ENCODE results near the gene CFAP410.

CFAP410 gene

DNA sequence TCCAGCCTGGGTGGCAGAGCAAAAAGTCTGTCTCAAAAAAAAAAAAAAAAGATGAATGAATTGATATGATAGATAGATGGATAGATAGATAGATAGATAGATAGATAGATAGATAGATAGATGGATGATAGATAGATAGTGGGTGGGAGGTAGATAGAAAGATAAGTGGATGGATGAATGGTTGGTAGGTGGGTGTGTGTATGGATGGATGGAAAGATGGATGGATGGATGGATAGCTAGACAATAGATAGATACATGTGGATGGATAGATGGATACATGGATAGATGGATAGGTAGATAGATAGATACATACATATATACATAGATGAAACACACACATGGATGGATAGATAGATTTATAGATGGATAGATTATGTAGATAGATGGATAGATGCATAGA lies 42.7 kb upstream of the CFAP410 start:
- TF ChIP-seq TEAD4 (IDR thresholded peaks at IDR 0.05) (no peak), EP300 (IDR thresholded peaks at IDR 0.05; ENCODE audit: borderline replicate concordance) (no peak), CREB1 (IDR thresholded peaks at IDR 0.05; ENCODE audit: low read depth) (no peak), RAD21 (IDR thresholded peaks at IDR 0.05; ENCODE audit: low read depth) (no peak), YY1 (IDR thresholded peaks at IDR 0.05; ENCODE audit: low read depth) (no peak), MAX (IDR thresholded peaks at IDR 0.05) (no peak), NFIC (IDR thresholded peaks at IDR 0.05) (no peak), FOXM1 (IDR thresholded peaks at IDR 0.05; ENCODE audit: borderline replicate concordance, low read depth) (no peak), CEBPB (IDR thresholded peaks at IDR 0.05) (no peak)
- TF ChIP-seq, protein P1, sequence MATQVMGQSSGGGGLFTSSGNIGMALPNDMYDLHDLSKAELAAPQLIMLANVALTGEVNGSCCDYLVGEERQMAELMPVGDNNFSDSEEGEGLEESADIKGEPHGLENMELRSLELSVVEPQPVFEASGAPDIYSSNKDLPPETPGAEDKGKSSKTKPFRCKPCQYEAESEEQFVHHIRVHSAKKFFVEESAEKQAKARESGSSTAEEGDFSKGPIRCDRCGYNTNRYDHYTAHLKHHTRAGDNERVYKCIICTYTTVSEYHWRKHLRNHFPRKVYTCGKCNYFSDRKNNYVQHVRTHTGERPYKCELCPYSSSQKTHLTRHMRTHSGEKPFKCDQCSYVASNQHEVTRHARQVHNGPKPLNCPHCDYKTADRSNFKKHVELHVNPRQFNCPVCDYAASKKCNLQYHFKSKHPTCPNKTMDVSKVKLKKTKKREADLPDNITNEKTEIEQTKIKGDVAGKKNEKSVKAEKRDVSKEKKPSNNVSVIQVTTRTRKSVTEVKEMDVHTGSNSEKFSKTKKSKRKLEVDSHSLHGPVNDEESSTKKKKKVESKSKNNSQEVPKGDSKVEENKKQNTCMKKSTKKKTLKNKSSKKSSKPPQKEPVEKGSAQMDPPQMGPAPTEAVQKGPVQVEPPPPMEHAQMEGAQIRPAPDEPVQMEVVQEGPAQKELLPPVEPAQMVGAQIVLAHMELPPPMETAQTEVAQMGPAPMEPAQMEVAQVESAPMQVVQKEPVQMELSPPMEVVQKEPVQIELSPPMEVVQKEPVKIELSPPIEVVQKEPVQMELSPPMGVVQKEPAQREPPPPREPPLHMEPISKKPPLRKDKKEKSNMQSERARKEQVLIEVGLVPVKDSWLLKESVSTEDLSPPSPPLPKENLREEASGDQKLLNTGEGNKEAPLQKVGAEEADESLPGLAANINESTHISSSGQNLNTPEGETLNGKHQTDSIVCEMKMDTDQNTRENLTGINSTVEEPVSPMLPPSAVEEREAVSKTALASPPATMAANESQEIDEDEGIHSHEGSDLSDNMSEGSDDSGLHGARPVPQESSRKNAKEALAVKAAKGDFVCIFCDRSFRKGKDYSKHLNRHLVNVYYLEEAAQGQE (IDR thresholded peaks at IDR 0.05; ENCODE audit: low read depth): no peak
- TF ChIP-seq, protein P2, sequence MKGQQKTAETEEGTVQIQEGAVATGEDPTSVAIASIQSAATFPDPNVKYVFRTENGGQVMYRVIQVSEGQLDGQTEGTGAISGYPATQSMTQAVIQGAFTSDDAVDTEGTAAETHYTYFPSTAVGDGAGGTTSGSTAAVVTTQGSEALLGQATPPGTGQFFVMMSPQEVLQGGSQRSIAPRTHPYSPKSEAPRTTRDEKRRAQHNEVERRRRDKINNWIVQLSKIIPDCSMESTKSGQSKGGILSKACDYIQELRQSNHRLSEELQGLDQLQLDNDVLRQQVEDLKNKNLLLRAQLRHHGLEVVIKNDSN (IDR thresholded peaks at IDR 0.05): no peak

DNA sequence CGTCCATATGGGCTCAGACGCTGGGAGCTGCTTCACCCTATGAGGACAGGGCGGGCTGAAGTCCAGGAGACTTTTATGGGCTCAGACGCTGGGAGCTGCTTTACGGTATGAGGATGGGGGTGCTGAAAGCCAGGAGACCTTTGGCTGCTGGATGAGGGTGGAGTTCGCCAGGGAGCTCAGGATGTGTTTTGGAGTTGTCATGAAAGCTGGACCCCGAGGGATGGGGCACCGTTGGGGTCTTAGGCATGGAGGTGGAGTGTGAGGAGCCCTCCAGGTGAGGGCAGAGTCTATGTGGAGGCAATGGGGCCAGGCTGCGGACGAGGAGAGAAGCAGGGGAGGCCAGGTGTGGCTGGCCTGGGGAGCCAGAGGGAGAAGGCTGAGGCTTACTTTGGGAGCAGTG lies 41.7 kb upstream of the CFAP410 start:
- TF ChIP-seq TAF1 (IDR thresholded peaks at IDR 0.05; ENCODE audit: low read depth) (no peak), NFIC (IDR thresholded peaks at IDR 0.05) (no peak), TCF12 (IDR thresholded peaks at IDR 0.05; ENCODE audit: low read depth) (no peak), TEAD4 (IDR thresholded peaks at IDR 0.05) (no peak), ZBTB7A (IDR thresholded peaks at IDR 0.05; ENCODE audit: low read depth) (no peak), CREB1 (IDR thresholded peaks at IDR 0.05; ENCODE audit: low read depth) (no peak), RAD21 (IDR thresholded peaks at IDR 0.05; ENCODE audit: low read depth) (no peak), CEBPB (IDR thresholded peaks at IDR 0.05) (no peak), MAX (IDR thresholded peaks at IDR 0.05) (no peak), EGR1 (IDR thresholded peaks at IDR 0.05) (no peak), EP300 (IDR thresholded peaks at IDR 0.05; ENCODE audit: borderline replicate concordance) (no peak), YY1 (IDR thresholded peaks at IDR 0.05; ENCODE audit: low read depth) (no peak)
- TF ChIP-seq, protein P1 (IDR thresholded peaks at IDR 0.05; ENCODE audit: low read depth): no peak
- TF ChIP-seq, protein P2 (IDR thresholded peaks at IDR 0.05): no peak

GRCh38 chr21:44379991-44380865 lies 41.0 kb upstream of the CFAP410 start:
- no peak for TF ChIP-seq TAF1 (IDR thresholded peaks at IDR 0.05; ENCODE audit: low read depth)
- TF ChIP-seq EGR1 (IDR thresholded peaks at IDR 0.05): no peak
- TF ChIP-seq RAD21 (IDR thresholded peaks at IDR 0.05; ENCODE audit: low read depth): no peak
- no peak for TF ChIP-seq TCF12 (IDR thresholded peaks at IDR 0.05; ENCODE audit: low read depth)
- TF ChIP-seq, protein P1 (IDR thresholded peaks at IDR 0.05; ENCODE audit: low read depth): no peak
- TF ChIP-seq YY1 (IDR thresholded peaks at IDR 0.05; ENCODE audit: low read depth): no peak
- TF ChIP-seq TEAD4 (IDR thresholded peaks at IDR 0.05): no peak
- no peak for TF ChIP-seq EP300 (IDR thresholded peaks at IDR 0.05; ENCODE audit: borderline replicate concordance)
- TF ChIP-seq, protein P2 (IDR thresholded peaks at IDR 0.05): no peak

DNA sequence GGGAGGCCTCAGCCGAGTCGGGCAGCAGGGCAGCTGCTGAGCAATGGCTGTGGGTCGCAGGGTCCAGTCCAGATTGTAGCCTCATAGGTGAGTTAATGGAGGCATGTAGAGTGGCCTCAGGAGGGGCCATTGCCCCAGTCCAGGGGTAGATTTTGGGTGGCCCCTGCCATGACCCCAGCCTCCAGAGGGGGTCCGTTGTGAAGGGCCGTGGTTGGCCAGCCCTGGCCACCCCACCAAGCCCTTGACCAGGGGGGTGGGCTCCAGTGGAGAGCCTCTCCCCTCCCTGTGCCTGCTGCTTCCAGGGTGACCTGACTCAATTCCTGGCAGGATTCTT lies 40.3 kb upstream of the CFAP410 start:
- TF ChIP-seq MAX (IDR thresholded peaks at IDR 0.05) (no peak), RAD21 (IDR thresholded peaks at IDR 0.05; ENCODE audit: low read depth) (no peak), TCF12 (IDR thresholded peaks at IDR 0.05; ENCODE audit: low read depth) (no peak), EGR1 (IDR thresholded peaks at IDR 0.05) (no peak), NFIC (IDR thresholded peaks at IDR 0.05) (no peak), FOXM1 (IDR thresholded peaks at IDR 0.05; ENCODE audit: borderline replicate concordance, low read depth) (no peak), CREB1 (IDR thresholded peaks at IDR 0.05; ENCODE audit: low read depth) (no peak), TAF1 (IDR thresholded peaks at IDR 0.05; ENCODE audit: low read depth) (no peak), CEBPB (IDR thresholded peaks at IDR 0.05) (no peak), EP300 (IDR thresholded peaks at IDR 0.05; ENCODE audit: borderline replicate concordance) (no peak), YY1 (IDR thresholded peaks at IDR 0.05; ENCODE audit: low read depth) (no peak), TEAD4 (IDR thresholded peaks at IDR 0.05) (no peak), ZBTB7A (IDR thresholded peaks at IDR 0.05; ENCODE audit: low read depth) (no peak)
- TF ChIP-seq, protein P1 (IDR thresholded peaks at IDR 0.05; ENCODE audit: low read depth): no peak
- TF ChIP-seq, protein P2 (IDR thresholded peaks at IDR 0.05): no peak
